Stomach smooth muscle (tissue), 2 donors: ENCODE measurements around the gene RGS17.

Source experiments
- H3K27ac ChIP-seq: one replicate; pipeline ENCODE4 v1.7.0; 2013; ENCODE audit warnings: mild to moderate bottlenecking, low read length, inconsistent platforms
- H3K27me3 ChIP-seq, 2 donors: one replicate each; pipeline ENCODE4 v1.7.0; 2013; ENCODE audit warnings: low read length in 2 of 2; ENCODE audit not compliant: insufficient read depth in 2 of 2, control insufficient read depth in 1 of 2
- H3K36me3 ChIP-seq, 2 donors: one replicate each; pipeline ENCODE4 v1.7.0; 2013; ENCODE audit warnings: low read length in 2 of 2; ENCODE audit not compliant: control insufficient read depth in 2 of 2, insufficient read depth in 2 of 2
- H3K4me1 ChIP-seq: one replicate; pipeline ENCODE4 v1.7.0; 2013; ENCODE audit warnings: low read length; ENCODE audit not compliant: control insufficient read depth, insufficient read depth
- H3K4me3 ChIP-seq, 2 donors: one replicate each; pipeline ENCODE4 v1.7.0; 2013; ENCODE audit warnings: low read length in 2 of 2
- H3K9ac ChIP-seq, 2 donors: one replicate each; pipeline ENCODE4 v1.7.0; 2013; ENCODE audit warnings: low read length in 2 of 2, mild to moderate bottlenecking in 1 of 2
- H3K9me3 ChIP-seq, 2 donors: one replicate each; pipeline ENCODE4 v1.7.0; 2013; ENCODE audit warnings: low read length in 2 of 2; ENCODE audit not compliant: control insufficient read depth in 2 of 2
- donor health status: healthy.
- donor health status: Pancreatic carcinoma.

RGS17 gene

GRCh38 chr6:153084393-153084792, 46.7 kb downstream of the RGS17 start:
- no peak overlapping the region for H3K27ac ChIP-seq
- no peaks in the 10 kb centered on the region for H3K27me3 ChIP-seq
- H3K9ac ChIP-seq, result no peak overlapping the region
- H3K4me1 ChIP-seq, result no peaks in the 10 kb centered on the region
- H3K9me3 ChIP-seq, result no peaks in the 10 kb centered on the region
- no peak overlapping the region for H3K4me3 ChIP-seq
- no peaks in the 10 kb centered on the region for H3K36me3 ChIP-seq

GRCh38 chr6:153083869-153084268, 47.2 kb downstream of the RGS17 start:
- no peaks in the 10 kb centered on the region for H3K27me3 ChIP-seq
- no peak overlapping the region for H3K9ac ChIP-seq
- H3K9me3 ChIP-seq, result no peaks in the 10 kb centered on the region
- H3K4me3 ChIP-seq, result no peak overlapping the region
- H3K4me1 ChIP-seq, result no peaks in the 10 kb centered on the region
- no peak overlapping the region for H3K27ac ChIP-seq
- no peaks in the 10 kb centered on the region for H3K36me3 ChIP-seq

- Histone ChIP-seq H3K27me3 (no peaks in the 10 kb centered on the region), H3K36me3 (no peaks in the 10 kb centered on the region), H3K27ac (no peak overlapping the region), H3K4me1 (no peaks in the 10 kb centered on the region), H3K9ac (no peak overlapping the region), H3K9me3 (no peaks in the 10 kb centered on the region), H3K4me3 (no peak overlapping the region)
Measured at GRCh38 chr6:153081914-153082313, 49.2 kb downstream of the RGS17 start.

GRCh38 chr6:153076431-153076830, 54.7 kb downstream of the RGS17 start:
- Histone ChIP-seq H3K27me3 (no peaks in the 10 kb centered on the region), H3K36me3 (no peaks in the 10 kb centered on the region), H3K9ac (no peak overlapping the region), H3K9me3 (no peaks in the 10 kb centered on the region), H3K4me3 (no peak overlapping the region), H3K27ac (no peak overlapping the region), H3K4me1 (no peaks in the 10 kb centered on the region)

GRCh38 chr6:153074761-153075160, 56.3 kb downstream of the RGS17 start:
- H3K9ac ChIP-seq, result no peak overlapping the region
- no peak overlapping the region for H3K4me3 ChIP-seq
- H3K9me3 ChIP-seq, result no peaks in the 10 kb centered on the region
- no peaks in the 10 kb centered on the region for H3K27me3 ChIP-seq
- no peaks in the 10 kb centered on the region for H3K36me3 ChIP-seq
- H3K27ac ChIP-seq, result no peak overlapping the region
- no peaks in the 10 kb centered on the region for H3K4me1 ChIP-seq

- H3K9me3 ChIP-seq, result no peaks in the 10 kb centered on the region
- no peak overlapping the region for H3K27ac ChIP-seq
- H3K4me1 ChIP-seq, result no peaks in the 10 kb centered on the region
- no peaks in the 10 kb centered on the region for H3K27me3 ChIP-seq
- H3K36me3 ChIP-seq, result no peaks in the 10 kb centered on the region
- no peak overlapping the region for H3K4me3 ChIP-seq
- H3K9ac ChIP-seq, result no peak overlapping the region
Measured at GRCh38 chr6:153073841-153074240, 57.2 kb downstream of the RGS17 start.

GRCh38 chr6:153070756-153071155, 60.3 kb downstream of the RGS17 start:
- peaks cover 0 to 3% of the 10 kb centered on the region in 2 donors for H3K9me3 ChIP-seq
- H3K27me3 ChIP-seq, result no peaks in the 10 kb centered on the region
- no peak overlapping the region for H3K4me3 ChIP-seq
- H3K4me1 ChIP-seq, result no peaks in the 10 kb centered on the region
- no peaks in the 10 kb centered on the region for H3K36me3 ChIP-seq
- no peak overlapping the region for H3K9ac ChIP-seq
- no peak overlapping the region for H3K27ac ChIP-seq

GRCh38 chr6:153069897-153070296, 61.2 kb downstream of the RGS17 start:
- no peaks in the 10 kb centered on the region for H3K36me3 ChIP-seq
- no peaks in the 10 kb centered on the region for H3K4me1 ChIP-seq
- H3K4me3 ChIP-seq, result no peak overlapping the region
- no peak overlapping the region for H3K9ac ChIP-seq
- H3K9me3 ChIP-seq, result peaks cover 0 to 3% of the 10 kb centered on the region in 2 donors
- no peak overlapping the region for H3K27ac ChIP-seq
- no peaks in the 10 kb centered on the region for H3K27me3 ChIP-seq

- Histone ChIP-seq H3K27ac (no peak overlapping the region), H3K9ac (no peak overlapping the region), H3K4me3 (no peak overlapping the region)
Measured at GRCh38 chr6:153065222-153065621, 65.9 kb downstream of the RGS17 start.

GRCh38 chr6:153063936-153064335, 67.1 kb downstream of the RGS17 start:
- Histone ChIP-seq H3K4me1 (no peaks in the 10 kb centered on the region), H3K4me3 (no peak overlapping the region), H3K36me3 (no peaks in the 10 kb centered on the region), H3K27me3 (no peaks in the 10 kb centered on the region), H3K27ac (no peak overlapping the region), H3K9me3 (peaks cover 6% of the 10 kb centered on the region in 2 donors), H3K9ac (no peak overlapping the region)

More at GRCh38 chr6:153065222-153065621, 65.9 kb downstream of the RGS17 start:
- no peaks in the 10 kb centered on the region for H3K4me1 ChIP-seq
- H3K27me3 ChIP-seq, result no peaks in the 10 kb centered on the region
- H3K36me3 ChIP-seq, result no peaks in the 10 kb centered on the region
- peaks cover 6% of the 10 kb centered on the region in 2 donors for H3K9me3 ChIP-seq

- Histone ChIP-seq H3K4me3 (no peak overlapping the region), H3K9ac (no peak overlapping the region), H3K4me1 (no peaks in the 10 kb centered on the region), H3K27me3 (no peaks in the 10 kb centered on the region), H3K9me3 (peaks cover 6% of the 10 kb centered on the region in 2 donors), H3K36me3 (no peaks in the 10 kb centered on the region), H3K27ac (no peak overlapping the region)
Measured at GRCh38 chr6:153062516-153062915, 68.6 kb downstream of the RGS17 start.
